Activated CD4-positive, CD25-positive, alpha-beta regulatory T cell (primary cell): ENCODE results near the gene WLS.
"Not testable (repeated sequence)": the region's sequence is repeated elsewhere in the genome, so short reads cannot be mapped to it uniquely, and the experiment has no call there.

Experiments
- DNase-seq, 4 experiments: peaks; one replicate each; lab custom pipeline; 2025; lab: John Stamatoyannopoulos, UW

Gene WLS

DNA sequence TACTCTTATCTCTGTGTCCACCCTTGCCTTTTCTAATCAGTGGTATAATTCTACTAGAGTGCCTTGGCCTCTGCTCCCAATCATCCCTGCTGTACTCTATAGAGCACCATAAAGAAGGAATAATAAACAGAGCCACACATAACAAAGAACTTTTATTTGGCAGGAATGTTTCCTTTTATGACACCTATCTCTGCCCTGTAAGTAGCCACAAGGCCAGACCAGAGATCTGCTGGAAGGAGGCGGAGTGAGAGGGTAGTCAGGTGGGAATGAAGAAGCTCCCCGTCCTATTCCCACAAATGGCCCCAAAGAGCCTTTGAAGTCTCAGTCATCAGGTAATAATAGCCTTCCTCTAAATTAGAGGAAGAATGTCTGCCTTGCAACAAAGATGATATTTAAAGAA, 32.7 kb downstream of the WLS start:
- DNase-seq: no peak

DNA sequence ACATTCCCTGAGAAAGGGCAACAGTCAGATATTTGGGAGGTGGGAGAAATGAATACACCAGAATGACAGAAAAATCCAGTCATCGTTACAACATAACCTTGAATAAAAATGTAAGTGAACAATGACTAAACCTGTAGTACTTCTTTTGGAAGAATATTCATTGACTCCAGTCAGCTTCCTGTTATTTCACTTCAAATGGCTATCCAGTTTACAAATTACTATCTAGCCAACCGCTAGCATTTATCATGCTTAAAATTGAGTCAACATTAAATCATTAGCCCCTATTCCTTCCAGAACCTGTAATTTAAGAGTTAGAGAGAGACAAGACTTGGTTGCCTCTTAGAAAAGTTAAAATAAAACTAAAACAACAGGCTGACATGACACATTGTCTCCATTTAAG, 33.6 kb downstream of the WLS start:
- DNase-seq: no peak

DNA sequence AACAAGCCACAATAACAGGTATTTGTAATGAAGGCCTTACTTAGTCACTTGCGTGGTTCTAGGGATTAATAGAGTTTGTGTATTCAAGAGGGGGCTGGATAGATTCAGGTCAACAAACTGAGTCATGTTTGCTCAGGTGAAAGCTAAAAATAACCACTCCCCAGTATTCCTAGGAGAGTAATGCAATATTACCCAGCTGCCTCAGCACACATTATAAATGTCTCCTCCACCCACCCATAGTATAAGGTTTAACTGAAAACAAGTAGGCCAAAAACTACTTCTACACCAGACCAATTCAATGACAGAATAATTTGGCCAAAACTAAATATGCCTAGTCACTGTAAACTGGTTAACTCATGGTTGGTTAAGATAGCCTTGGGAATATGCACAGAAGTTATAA, 34.4 kb downstream of the WLS start:
- no peak for DNase-seq

DNA sequence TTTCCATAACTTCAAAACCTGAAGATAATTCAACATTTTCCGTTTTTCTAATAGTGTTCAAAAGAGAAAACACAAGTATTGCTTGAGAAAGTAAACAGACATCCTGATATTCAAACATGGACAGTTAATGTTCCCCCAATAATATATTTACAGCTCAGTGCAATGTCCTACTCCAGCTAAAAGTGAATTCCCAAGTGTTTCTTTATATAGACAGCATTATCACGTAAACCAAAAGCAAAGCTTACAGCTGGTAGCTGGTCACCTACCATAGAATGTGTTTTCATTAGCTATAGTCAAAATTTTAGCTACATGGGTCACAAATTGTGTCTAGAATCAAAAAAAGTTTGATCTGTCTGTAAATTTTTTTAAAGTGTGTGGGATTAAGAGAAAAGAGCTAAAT, 34.9 kb downstream of the WLS start:
- no peak for DNase-seq

DNA sequence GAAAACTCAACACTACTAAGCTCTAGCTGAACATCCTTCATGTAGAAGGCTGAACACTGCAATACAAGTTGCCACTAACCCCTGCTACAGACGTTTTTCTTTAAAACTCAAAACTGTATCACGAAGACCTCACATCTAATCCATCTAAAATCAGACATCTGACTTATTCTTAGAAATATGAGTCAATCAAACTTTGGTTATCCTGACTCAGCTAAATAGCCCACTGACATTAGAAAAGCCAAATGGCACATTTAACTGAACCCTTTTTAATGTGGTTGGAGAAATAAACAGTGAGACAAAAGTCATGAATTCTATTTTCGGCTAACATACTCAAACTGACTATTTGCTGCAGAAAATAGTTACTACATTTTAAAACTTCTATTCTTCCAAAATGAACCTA, 35.6 kb downstream of the WLS start:
- DNase-seq: no peak

GRCh38 chr1:68191717-68192116, 40.6 kb downstream of the WLS start:
- no peak for DNase-seq

DNA sequence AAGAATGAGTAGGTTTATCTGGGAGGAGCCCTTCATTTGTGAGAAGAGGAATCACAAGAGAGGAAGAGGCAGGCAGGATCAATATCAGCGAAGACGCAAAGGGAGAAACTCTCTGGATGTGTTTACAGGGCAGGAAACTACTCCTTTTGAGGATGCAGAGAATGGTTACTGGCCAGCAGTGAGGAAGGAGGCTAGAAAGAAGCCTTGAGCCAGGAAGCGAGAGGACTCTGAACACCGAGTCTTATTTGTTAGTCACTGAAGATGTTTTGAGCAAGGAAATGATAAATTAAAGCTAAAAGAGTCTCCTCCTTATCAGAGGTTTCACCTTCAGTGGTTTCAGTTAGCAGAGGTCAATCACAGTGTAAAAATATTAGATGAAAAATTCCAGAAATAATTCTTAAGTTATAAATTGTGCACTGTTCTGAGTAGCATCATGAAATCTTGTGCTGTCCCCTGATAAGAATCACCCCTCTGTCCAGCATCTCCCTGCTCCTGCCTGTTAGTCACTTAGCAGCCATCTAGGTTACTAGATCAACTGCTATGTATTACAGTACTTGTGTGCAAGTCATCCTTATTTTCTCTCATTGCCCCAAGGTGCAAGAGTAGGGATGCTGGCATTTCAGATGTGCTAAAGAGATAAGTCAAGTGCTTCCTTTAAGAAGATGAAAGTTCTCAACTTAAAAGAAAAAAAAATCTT, 43.5 kb downstream of the WLS start:
- no peak for DNase-seq

DNA sequence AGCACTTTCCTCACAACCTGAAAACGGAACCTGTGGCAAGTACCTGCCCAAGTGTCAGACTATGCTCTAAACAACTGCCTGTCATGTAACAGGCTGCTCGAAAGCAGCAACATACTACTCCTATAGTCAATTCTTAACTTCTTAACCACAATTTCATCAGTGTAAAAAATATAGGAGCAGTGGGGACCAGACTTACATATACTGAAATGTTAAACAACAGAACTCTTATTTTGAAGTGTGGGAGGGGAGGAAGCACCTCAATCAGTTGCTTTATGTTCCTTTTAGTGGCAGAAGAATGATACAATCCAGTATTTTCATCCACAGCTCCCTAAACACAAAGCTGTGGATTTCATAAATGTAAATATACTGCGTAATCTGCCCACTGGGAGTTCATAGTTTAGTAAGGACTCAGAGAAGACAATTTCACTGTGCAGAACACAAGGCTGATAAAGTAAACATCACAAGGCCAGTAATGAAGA, 44.2 kb downstream of the WLS start:
- DNase-seq: no peak

DNA sequence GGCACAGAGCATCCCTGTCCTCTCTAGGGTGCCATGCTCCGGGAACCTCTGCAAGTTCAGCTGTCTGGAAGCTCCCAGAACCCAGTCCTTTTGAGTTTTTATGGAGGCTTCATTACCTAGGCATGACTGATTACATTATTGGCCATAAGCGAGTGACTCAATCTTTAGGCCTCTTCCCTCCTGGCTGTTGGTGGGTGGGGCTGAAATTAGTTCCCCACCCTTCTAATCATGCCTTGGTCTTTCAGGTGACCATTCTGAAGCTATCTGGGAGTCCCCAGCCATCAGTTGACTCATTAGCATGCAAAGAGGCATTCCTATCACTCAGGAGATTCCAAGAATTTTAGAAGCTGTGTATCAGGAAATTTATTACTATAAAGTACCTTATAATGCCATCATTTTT, 46.6 kb downstream of the WLS start:
- DNase-seq: no peak

GRCh38 chr1:68183895-68184294, 48.4 kb downstream of the WLS start:
- DNase-seq: no peak

GRCh38 chr1:68181165-68181556, 51.2 kb downstream of the WLS start:
- DNase-seq: no peak

- no peak for DNase-seq
These were observed 51.7 kb downstream of the WLS start for GRCh38 chr1:68180441-68181164.

DNA sequence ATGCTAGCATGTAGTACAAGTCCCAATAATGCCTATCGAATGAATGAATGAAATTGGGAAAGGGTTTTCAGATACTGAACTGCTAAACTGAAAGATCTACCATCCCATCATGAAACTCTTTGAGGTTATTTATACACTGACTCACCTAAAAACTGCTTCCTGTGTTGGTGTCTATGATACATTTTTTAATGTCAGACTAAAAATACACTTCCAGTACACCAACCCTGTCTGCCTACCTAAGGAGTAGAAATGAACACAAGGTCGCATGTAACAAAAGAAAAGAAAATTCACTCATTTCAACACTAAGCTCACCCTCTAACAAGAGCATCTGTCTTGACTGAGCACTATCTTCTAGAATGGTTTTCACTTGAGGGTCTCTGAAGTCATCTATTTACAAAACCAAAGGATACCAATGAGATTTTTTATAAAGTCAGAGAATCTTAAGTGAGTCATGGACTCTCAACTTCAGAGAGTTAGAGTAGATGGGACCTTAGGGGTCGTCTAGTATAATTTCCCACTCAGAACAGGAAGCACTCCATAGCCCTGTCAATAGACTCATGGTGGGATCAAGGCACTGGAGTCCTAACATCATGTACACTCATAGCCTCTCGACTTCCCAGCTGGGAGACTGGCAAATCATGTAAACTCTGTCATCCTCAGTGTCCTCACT, 53.4 kb downstream of the WLS start:
- DNase-seq: no peak

GRCh38 chr1:68175621-68176398, 56.5 kb downstream of the WLS start:
- DNase-seq: no peak

DNA sequence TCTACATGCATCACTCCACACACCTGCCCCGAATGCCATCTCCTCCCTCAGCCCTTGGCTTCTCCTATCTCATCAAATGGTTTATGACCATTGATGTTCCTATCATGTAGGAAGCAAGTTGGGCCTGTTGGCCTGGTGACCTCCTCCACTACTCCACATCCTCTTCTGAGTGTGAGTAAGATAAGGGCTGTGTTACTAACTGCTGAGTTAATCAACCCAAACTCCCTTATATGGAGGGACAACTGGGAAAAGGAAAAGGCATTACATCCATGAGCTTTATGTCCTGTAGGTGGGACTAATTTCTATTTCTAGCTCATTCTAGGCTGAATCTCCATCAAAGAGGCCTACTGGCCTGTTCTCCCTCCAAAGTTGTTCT, 57.6 kb downstream of the WLS start:
- DNase-seq: no peak

- DNase-seq: no peak
These were observed 58.2 kb downstream of the WLS start for GRCh38 chr1:68173936-68174737.

DNA sequence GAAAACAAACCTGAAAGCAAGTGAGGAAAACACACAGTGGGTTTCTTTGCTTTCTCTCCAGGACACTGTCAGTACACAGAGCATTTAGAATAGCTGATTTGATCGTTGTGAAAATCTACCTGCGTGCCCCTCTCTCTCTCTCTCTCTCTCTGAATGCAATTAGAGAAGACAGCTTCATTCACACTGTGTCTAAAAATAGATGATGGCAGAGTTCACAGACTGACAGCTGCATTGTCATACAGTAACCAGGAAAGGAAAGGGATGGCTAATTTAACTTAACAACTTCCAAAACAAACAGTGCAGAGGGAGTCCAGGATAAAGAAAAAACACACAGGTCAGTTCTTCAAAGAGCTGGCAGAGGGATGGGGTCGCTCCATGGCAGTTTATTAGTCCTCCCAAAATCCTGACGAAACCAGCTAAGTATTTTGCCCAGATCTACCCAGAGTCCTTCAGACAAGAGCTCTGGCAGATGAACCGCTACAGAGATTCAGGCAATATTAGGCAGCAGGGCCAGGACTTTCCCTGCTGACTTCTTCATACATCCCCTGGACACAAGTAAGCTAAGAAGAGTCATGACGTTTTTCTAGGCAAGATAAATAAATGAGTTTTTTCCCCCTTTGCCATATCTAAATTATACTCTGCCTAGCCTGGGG, 58.9 kb downstream of the WLS start:
- DNase-seq: no peak

GRCh38 chr1:68171795-68172194, 60.5 kb downstream of the WLS start:
- DNase-seq: not testable (repeated sequence)

GRCh38 chr1:68168545-68169171, 63.7 kb downstream of the WLS start:
- DNase-seq: no peak

DNA sequence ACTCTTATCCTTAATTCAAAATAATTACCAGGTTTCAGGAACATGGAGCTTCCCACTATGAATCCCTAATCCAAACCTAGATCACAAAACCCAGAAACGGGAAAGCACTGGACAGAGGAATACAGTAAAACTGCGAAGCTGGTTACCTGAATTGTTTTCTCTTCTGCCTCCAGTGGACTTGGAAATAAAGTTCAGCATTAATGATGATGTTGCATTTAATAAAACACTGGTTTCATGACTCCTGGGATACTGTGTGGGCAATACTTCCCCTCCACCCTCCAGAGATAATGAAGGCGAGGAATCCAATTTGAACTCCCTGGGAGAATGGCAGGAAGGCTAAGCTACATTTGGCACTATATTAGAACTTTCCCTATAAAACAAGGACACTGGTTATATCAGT, 65.1 kb downstream of the WLS start:
- no peak for DNase-seq

DNA sequence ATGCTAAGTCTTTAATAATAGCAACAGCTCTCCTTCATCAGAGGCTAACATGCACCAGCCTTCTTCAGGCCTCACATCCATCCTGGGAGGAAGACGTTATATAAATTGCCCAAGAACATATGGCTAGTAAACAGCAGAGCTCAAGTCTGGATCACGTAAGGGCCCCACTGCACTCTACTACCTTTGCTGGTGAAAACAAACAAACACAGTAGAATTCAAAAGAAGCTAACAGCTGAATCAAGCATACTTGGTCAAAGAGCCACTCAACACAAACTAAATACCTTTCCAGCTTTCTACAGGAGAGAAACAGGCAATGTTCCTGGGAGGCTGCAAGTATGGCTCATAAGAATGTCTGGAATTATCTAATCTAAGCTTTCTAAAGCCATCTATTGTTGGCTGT, 66.0 kb downstream of the WLS start:
- DNase-seq: no peak
